Activated CD4-positive, CD25-positive, alpha-beta regulatory T cell treated with anti-CD3 and anti-CD28 coated beads, Interleukin-2, amount 50 U/mL, for 72 hours (primary cell): ENCODE data around the gene ZNF428.

Experiments
- DNase-seq: peaks from one replicate; pipeline ENCODE4 v3.0.0; 2021

Gene ZNF428

DNA sequence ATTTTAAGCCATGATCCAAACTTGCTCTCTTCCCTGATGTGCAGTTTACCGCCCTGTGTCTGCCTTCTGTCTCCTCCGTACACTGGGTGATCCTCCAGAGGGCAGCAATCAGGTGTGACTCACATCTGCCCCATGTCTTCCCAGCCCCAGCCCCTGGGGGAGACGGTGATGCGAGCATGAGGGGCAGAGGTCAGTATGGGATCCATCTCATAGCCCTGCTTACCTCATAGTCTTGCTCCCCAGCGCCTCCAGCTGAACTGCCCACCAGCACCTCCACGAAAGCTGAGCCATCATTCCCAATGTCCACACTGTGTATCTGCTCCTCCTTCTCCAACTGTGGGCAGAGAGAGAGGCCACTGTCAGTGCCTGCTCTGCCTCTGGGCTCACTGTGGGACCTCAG lies 58.7 kb downstream of the ZNF428 start:
- no peak for DNase-seq
